Upper lobe of left lung (tissue), 4 donors: Measurements from ENCODE around the gene LPCAT1.

ENCODE experiments used
- CTCF ChIP-seq, 6 experiments: fragments of 450-650 bp in 4 of 6; fragments of 200-600 bp in 2 of 6; sonication (generic) in 2 of 6; IDR thresholded peaks; one replicate each; pipeline ENCODE4 v1.5.1; 2016 to 2019; ENCODE audit warnings: antibody characterized with exemption in 6 of 6
- EP300 ChIP-seq, 4 donors: sonication (generic); formaldehyde crosslinking; IDR thresholded peaks; one replicate each; pipeline ENCODE4 v1.5.1; 2017; ENCODE audit warnings: antibody characterized with exemption in 4 of 4, control low read depth in 2 of 4
- POLR2A ChIP-seq, 4 donors: fragments of 450-650 bp; IDR thresholded peaks; one replicate each; pipeline ENCODE4 v1.5.1; 2016 to 2017; ENCODE audit warnings: antibody characterized with exemption in 4 of 4, mild to moderate bottlenecking in 2 of 4
- POLR2AphosphoS5 ChIP-seq, 2 donors: sonication (generic); formaldehyde crosslinking; IDR thresholded peaks; one replicate each; pipeline ENCODE4 v1.5.1; 2017; ENCODE audit warnings: antibody characterized with exemption in 2 of 2

- TF ChIP-seq POLR2A (IDR thresholded peaks at IDR 0.05) (no peak), POLR2AphosphoS5 (IDR thresholded peaks at IDR 0.05) (no peak), CTCF (IDR thresholded peaks at IDR 0.05) (no peak), EP300 (IDR thresholded peaks at IDR 0.05) (no peak)
Observed at GRCh38 chr5:1502737-1503120, 21.0 kb downstream of the LPCAT1 start.
